SKM-1 treated with dmso at 0.1 percent for 144 hours (cell line): ENCODE measurements around the gene CHFR.
"Not testable (repeated sequence)": the region's sequence is repeated elsewhere in the genome, so short reads cannot be mapped to it uniquely, and the experiment has no call there.

Experiments used
- DNase-seq: peaks from one replicate; lab custom pipeline; 2025; ENCODE audit not compliant: unreplicated experiment; lab: John Stamatoyannopoulos, UW

CHFR gene

GRCh38 chr12:132881818-132882217, 5.6 kb downstream of the CHFR start:
- no peak for DNase-seq

DNA sequence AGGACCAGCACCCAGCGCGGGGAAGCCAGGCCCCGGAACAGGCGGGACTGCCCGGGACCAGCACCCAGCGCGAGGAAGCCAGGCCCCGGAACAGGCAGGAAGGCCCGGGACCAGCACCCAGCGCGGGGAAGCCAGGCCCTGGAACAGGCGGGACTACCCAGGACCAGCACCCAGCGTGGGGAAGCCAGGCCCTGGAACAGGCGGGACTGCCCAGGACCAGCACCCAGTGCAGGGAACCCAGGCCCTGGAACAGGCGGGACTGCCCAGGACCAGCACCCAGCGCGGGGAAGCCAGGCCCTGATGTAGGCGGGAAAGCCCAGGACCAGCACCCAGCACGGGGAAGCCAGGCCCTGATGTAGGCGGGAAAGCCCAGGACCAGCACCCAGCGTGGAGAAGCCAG, 12.8 kb downstream of the CHFR start:
- not testable (repeated sequence) for DNase-seq

- DNase-seq = no peak
Observed at GRCh38 chr12:132874175-132874574, 13.2 kb downstream of the CHFR start.

DNA sequence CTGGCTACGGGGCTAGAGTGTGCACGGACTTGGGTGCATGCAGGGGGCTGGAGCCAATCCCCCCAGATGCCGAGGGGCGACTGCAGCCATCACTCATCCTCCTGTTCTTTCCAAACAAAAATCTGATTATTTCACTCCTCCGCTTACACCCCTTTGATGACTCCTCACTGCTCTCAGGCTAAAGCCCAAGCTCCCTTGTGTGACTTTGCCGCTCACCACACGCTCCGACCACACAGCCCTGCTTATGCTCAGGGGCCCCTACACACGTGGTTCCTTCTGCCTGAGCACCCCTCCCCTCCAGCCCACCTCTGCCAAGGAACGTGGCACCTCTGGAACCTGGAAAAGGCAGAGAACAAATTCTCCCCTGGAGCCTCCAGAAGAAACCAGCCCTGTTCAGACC, 13.7 kb downstream of the CHFR start:
- DNase-seq = no peak

- DNase-seq = no peak
Observed at GRCh38 chr12:132872975-132873421, 14.4 kb downstream of the CHFR start.

DNA sequence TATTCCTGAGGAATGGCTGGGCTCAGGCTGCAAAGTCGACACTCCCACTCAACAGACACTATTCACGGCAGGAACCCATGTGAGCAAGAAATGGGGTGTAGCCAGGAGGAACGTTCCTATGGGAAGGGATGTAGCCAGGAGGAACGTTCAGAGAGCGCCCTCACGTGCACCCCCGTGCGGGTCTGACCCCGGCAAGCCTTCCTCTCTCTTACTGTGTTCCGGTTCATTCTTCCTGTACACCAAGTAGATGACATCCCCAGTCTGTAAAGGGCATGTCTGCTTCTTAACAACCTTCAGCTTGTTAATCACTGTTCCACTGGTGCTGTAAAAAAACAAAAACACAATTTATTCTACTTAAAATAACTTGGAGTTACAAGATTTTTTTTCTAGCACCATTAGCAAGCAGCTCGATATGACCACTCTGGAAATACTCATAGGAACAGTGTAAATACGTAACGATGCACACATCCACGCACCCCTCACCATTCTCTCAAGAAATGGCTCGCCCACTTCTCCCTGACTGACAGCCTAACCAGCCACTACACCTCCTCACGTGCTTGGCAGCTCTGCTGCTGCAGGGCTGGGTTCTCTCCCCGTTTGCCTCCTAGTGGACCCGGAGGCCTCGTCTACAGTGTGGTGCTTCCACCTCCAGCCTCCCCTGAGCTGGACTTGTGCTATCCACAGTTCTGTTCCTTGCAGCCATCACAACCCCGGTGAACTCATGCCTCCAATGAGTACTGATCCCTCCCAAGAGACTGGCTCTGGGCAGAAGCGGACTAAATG, 15.1 kb downstream of the CHFR start:
- DNase-seq = no peak

DNA sequence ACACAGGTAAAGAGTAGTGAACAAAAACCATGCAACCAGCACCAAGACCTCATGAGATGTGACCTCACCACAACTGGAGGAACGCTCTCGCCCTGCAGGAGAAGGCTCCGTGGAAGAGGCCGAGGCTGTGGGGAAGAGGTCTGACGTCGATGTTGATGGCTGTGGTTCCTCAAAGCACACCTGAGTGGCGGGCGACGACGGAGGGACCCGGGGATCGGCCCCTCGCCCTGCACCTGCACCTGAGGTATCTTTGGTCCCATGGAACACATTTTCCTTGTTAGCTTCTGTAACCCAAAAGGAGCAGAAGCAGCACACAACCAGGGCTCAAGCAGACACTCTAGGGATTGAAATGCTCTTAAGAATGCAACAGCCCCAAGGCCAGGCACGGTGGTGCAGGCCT, 17.9 kb downstream of the CHFR start:
- no peak for DNase-seq

GRCh38 chr12:132866251-132866828, 21.1 kb downstream of the CHFR start:
- no peak for DNase-seq

- DNase-seq = no peak
Observed at GRCh38 chr12:132861558-132861957, 25.8 kb downstream of the CHFR start.

GRCh38 chr12:132858718-132859266, 28.6 kb downstream of the CHFR start:
- DNase-seq = no peak

DNA sequence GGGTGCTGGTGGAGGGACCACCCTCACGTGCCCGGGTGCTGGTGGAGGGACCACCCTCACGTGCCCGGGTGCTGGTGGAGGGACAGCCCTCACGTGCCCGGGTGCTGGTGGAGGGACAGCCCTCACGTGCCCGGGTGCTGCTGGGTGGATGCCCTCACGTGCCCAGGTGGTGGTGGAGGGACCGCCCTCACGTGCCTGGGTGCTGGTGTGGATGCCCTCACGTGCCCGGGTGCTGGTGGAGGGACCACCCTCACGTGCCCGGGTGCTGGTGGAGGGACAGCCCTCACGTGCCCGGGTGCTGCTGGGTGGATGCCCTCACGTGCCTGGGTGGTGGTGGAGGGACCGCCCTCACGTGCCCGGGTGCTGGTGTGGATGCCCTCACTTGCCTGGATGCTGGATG, 30.4 kb downstream of the CHFR start:
- DNase-seq = not testable (repeated sequence)

DNA sequence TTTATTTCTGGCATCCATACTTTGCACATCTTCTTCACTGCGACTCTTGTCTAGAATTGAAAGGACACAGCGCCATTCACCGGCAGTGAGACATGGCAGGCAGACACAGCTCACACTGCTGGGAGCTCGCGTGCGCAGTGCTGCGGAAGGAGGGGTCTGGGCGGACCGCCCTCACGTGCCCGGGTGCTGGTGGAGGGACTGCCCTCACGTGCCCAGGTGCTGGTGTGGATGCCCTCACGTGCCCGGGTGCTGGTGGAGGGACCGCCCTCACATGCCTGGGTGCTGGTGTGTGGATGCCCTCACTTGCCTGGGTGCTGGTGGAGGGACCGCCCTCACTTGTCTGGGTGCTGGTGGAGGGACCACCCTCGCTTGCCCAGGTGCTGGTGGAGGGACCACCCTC, 30.8 kb downstream of the CHFR start:
- DNase-seq = no peak

DNA sequence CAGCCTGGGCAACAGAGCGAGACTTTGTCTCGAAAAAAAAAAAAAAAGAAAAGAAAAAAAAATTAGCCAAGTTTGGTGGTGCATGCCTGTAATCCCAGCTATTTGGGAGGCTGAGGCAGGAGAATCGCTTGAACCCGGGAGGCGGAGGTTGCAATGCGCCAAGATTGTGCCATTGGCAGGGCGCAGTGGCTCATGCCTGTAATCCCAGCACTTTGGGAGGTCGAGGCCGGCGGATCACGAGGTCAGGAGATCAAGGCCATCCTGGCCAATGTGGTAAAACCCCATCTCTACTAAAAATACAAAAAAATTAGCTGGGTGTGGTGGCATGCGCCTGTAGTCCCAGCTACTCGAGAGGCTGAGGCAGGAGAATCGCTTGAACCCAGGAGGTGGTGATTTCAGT, 32.2 kb downstream of the CHFR start:
- DNase-seq = not testable (repeated sequence)

- no peak for DNase-seq
Observed at GRCh38 chr12:132853285-132854092, 33.9 kb downstream of the CHFR start.

- DNase-seq = no peak
Observed at GRCh38 chr12:132852496-132852895, 34.9 kb downstream of the CHFR start.

- DNase-seq = no peak
Observed at GRCh38 chr12:132851465-132851864, 35.9 kb downstream of the CHFR start.

DNA sequence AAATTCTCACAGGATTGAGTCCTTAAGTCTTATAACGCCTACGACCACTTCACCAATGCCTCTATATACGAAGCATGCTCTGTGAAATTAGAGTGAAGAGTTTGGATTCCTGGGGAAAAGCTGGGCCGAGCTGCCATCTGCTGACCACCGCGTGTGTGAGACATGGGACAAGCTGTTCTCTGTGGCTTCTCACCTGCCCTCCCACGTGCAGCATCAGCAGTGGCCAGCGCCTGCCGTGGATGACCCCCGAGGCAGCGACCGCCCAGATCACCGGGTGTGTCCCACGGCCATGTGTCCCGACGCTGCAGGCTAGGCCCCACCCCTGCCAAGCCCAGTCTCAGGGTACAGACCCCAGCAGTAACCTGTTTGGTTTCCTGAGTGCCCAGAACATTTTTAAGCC, 37.1 kb downstream of the CHFR start:
- no peak for DNase-seq

- no peak for DNase-seq
Observed at GRCh38 chr12:132848521-132848920, 38.9 kb downstream of the CHFR start.

GRCh38 chr12:132847363-132848356, 39.7 kb downstream of the CHFR start:
- no peak for DNase-seq

- DNase-seq = not testable (repeated sequence)
Observed at GRCh38 chr12:132844681-132845080, 42.7 kb downstream of the CHFR start.
